SK-N-SH (cell line): ENCODE measurements around the gene ECEL1.

Experiments
- CTCF ChIP-seq: fragments of 200-600 bp; sonication (generic); IDR thresholded peaks from 2 replicates; pipeline ENCODE4 v1.6.1; 2017; ENCODE audit warnings: antibody characterized with exemption, mild to moderate bottlenecking, moderate library complexity
- MAX ChIP-seq: IDR thresholded peaks from 2 replicates; pipeline ENCODE4 v1.4.0; 2012; ENCODE audit warnings: low read depth
- MXI1 ChIP-seq: IDR thresholded peaks from 2 replicates; pipeline ENCODE4 v1.6.1; 2012; ENCODE audit warnings: mild to moderate bottlenecking, low read depth, low read length, improper control_type of control experiment
- POLR2AphosphoS5 ChIP-seq: IDR thresholded peaks from 2 replicates; pipeline ENCODE4 v1.6.1; 2012; ENCODE audit warnings: low read depth, low read length
- RAD21 ChIP-seq: IDR thresholded peaks from 2 replicates; pipeline ENCODE4 v1.6.1; 2012; ENCODE audit warnings: mild to moderate bottlenecking, low read length
- REST ChIP-seq: IDR thresholded peaks from 2 replicates; pipeline ENCODE4 v1.6.1; 2012; ENCODE audit warnings: mild to moderate bottlenecking, low read depth, low read length, moderate library complexity
- RFX5 ChIP-seq: IDR thresholded peaks from 2 replicates; pipeline ENCODE4 v1.6.1; 2012; ENCODE audit warnings: mild to moderate bottlenecking, improper control_type of control experiment, low read length
- TAF1 ChIP-seq: IDR thresholded peaks from 2 replicates; pipeline ENCODE4 v1.6.1; 2012; ENCODE audit warnings: low read depth, mild to moderate bottlenecking, low read length, moderate library complexity, borderline replicate concordance
- TCF12 ChIP-seq: IDR thresholded peaks from 2 replicates; pipeline ENCODE4 v1.4.0; 2012
- YY1 ChIP-seq: IDR thresholded peaks from 2 replicates; pipeline ENCODE4 v1.4.0; 2012; ENCODE audit warnings: low read depth, mild to moderate bottlenecking

- TF ChIP-seq CTCF (no peak), POLR2AphosphoS5 (no peak), YY1 (no peak), TAF1 (no peak), RFX5 (no peak), MAX (no peak), RAD21 (no peak), MXI1 (no peak), TCF12 (no peak), REST (no peak)
These were observed 14.9 kb upstream of the ECEL1 start for GRCh38 chr2:232502511-232502910.
